ENCODE measurements around the gene SYCE3. TPM values are rescaled to one million over a fixed set of nuclear protein-coding genes. Genes with fewer than 3 reads are reported as not detected.
A peak's percentile ranks its signal among the peaks of the same experiment; 100 is the strongest.

Gene SYCE3
- total RNA-seq, 1 experiment from 2014 or later = not detected

DNA sequence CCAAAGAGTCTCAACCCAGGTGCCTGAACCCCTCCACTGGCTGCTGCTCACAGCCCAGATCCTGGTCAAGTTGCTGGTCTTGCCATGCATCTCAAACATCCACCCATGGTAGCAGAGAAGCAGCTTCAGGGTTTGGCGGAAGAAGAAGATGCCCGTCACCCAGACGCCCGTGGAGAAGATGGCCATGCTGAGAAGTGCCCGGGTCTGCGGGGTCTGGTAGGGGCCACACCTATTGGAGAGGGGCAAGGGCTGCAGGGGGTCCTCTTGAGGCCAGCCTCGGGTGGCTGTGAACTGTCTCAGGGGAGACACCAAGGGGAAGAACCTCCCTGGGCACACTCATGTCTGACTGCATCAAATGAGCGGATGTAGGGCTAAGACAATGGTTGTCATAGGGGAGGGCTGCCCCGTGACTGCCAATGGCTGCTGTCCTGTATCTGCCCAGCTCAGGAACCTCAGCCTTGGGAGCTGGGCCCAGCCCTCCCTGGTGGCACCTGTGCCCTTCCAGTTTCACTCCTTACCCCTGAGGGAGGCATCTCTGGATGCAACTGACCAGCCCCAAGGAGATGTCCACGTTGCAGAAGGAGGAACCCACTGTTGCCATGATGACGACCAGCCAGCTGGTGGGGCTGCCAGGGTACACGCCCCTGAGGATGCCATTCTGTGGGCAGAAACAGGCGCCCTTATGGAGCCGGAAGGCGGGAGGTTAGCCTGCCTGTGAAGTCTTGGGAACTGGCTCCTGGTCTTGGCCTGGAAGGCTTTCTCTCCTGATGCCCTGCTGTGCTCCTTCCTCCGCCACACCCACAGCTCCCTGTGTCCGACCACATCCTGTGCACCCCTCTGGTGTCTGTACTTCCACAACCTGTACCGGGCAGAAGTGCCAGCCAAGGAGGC is 14.3 kb upstream of the SYCE3 start:
- TF ChIP-seq, protein P1, sequence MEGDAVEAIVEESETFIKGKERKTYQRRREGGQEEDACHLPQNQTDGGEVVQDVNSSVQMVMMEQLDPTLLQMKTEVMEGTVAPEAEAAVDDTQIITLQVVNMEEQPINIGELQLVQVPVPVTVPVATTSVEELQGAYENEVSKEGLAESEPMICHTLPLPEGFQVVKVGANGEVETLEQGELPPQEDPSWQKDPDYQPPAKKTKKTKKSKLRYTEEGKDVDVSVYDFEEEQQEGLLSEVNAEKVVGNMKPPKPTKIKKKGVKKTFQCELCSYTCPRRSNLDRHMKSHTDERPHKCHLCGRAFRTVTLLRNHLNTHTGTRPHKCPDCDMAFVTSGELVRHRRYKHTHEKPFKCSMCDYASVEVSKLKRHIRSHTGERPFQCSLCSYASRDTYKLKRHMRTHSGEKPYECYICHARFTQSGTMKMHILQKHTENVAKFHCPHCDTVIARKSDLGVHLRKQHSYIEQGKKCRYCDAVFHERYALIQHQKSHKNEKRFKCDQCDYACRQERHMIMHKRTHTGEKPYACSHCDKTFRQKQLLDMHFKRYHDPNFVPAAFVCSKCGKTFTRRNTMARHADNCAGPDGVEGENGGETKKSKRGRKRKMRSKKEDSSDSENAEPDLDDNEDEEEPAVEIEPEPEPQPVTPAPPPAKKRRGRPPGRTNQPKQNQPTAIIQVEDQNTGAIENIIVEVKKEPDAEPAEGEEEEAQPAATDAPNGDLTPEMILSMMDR (IDR thresholded peaks at IDR 0.05; ENCODE audit: insufficient read depth in 1 of 2, low read depth in 1 of 2, low read length in 1 of 2, severe bottlenecking in 1 of 2, unreplicated experiment in 1 of 2) = no peak
- ChIA-PET CTCF (interaction anchor here (2.5 kb wide), 1 partner anchor 44 kb away, joined by 14 read pairs; no protein-coding TSS in a partner anchor), POLR2A (no interaction called here)
- H3K27me3 Mint-ChIP-seq (ENCODE audit: insufficient read depth, unreplicated experiment) = no peaks in the 10 kb centered on the region
- H3K4me3 ChIP-seq (ENCODE audit: low read depth, low read length) = no peak overlapping the region
- no peaks in the 10 kb centered on the region for H3K9me3 Mint-ChIP-seq (ENCODE audit: unreplicated experiment)
- H3K4me1 ChIP-seq = peaks cover 6% of the 10 kb centered on the region; the same call in 1 of the 2 replicates
- no peak for DNase-seq
- H3K4me3 Mint-ChIP-seq (ENCODE audit: unreplicated experiment) = no peak overlapping the region
- BruUV-seq (replicated peaks) = no TSS peak
- H3K27me3 ChIP-seq (replicated peaks; ENCODE audit: control insufficient read depth, insufficient read depth, low read length) = no peaks in the 10 kb centered on the region
- no peaks in the 10 kb centered on the region for H3K4me1 Mint-ChIP-seq (ENCODE audit: low read depth, unreplicated experiment)
- H3K9me3 ChIP-seq = no peaks in the 10 kb centered on the region
- intact Hi-C loops (cut with micrococcal nuclease; ENCODE audit: unreplicated experiment) = loop anchor here (1.0 kb wide), 2 partner anchors 43 to 114 kb away; no protein-coding TSS in a partner anchor
- H3K27ac Mint-ChIP-seq (ENCODE audit: unreplicated experiment) = no peak overlapping the region
- peaks cover 1% of the 10 kb centered on the region; the same call in 1 of the 2 replicates for H3K36me3 ChIP-seq (ENCODE audit: control insufficient read depth, insufficient read depth, low read length)
- no peaks in the 10 kb centered on the region for H3K36me3 Mint-ChIP-seq (ENCODE audit: insufficient read depth, unreplicated experiment)

DNA sequence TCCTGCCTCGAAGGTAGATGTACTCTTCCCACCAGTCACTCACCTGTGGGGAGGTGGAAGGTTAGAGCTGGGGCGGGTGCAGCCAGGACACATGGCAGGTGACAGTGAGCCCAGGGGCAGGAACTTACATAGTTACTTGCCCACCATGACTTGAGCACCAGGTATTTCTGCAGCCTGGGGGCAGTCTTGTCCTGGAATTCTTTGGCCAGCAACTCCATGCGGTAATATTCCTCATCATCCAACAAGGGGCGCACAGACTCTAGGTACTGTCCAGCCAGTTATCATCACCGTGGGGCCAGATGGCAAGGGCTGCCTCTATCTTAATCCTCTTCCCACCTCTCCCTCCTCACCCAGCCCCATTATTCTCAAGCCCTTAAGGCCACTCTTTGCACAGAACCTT is 13.4 kb upstream of the SYCE3 start:
- TF ChIP-seq, protein P1 (IDR thresholded peaks at IDR 0.05; ENCODE audit: insufficient read depth in 1 of 2, low read depth in 1 of 2, low read length in 1 of 2, severe bottlenecking in 1 of 2, unreplicated experiment in 1 of 2) = peak; percentile 41 to 59
- no peaks in the 10 kb centered on the region for H3K4me1 Mint-ChIP-seq (ENCODE audit: low read depth, unreplicated experiment)
- no TSS peak for BruUV-seq (replicated peaks)
- H3K27me3 ChIP-seq (replicated peaks; ENCODE audit: control insufficient read depth, insufficient read depth, low read length) = no peaks in the 10 kb centered on the region
- no peak overlapping the region for H3K27ac Mint-ChIP-seq (ENCODE audit: unreplicated experiment)
- no peaks in the 10 kb centered on the region for H3K27me3 Mint-ChIP-seq (ENCODE audit: insufficient read depth, unreplicated experiment)
- CTCF ChIA-PET = interaction anchor here (2.5 kb wide), 1 partner anchor 45 kb away, joined by 14 read pairs; no protein-coding TSS in a partner anchor
- H3K36me3 ChIP-seq (ENCODE audit: control insufficient read depth, insufficient read depth, low read length) = peaks cover 1% of the 10 kb centered on the region; the same call in 1 of the 2 replicates
- DNase-seq = peak; percentile 67 to 73
- H3K4me1 ChIP-seq = no peaks in the 10 kb centered on the region
- intact Hi-C loops (cut with micrococcal nuclease; ENCODE audit: unreplicated experiment) = loop anchor here (1.0 kb wide), 2 partner anchors 44 to 115 kb away; no protein-coding TSS in a partner anchor
- H3K36me3 Mint-ChIP-seq (ENCODE audit: insufficient read depth, unreplicated experiment) = no peaks in the 10 kb centered on the region
- POLR2A ChIA-PET = no interaction called here
- H3K9me3 ChIP-seq = no peaks in the 10 kb centered on the region
- H3K4me3 ChIP-seq (ENCODE audit: low read depth, low read length) = no peak overlapping the region
- no peak overlapping the region for H3K4me3 Mint-ChIP-seq (ENCODE audit: unreplicated experiment)
- no peaks in the 10 kb centered on the region for H3K9me3 Mint-ChIP-seq (ENCODE audit: unreplicated experiment)

DNA sequence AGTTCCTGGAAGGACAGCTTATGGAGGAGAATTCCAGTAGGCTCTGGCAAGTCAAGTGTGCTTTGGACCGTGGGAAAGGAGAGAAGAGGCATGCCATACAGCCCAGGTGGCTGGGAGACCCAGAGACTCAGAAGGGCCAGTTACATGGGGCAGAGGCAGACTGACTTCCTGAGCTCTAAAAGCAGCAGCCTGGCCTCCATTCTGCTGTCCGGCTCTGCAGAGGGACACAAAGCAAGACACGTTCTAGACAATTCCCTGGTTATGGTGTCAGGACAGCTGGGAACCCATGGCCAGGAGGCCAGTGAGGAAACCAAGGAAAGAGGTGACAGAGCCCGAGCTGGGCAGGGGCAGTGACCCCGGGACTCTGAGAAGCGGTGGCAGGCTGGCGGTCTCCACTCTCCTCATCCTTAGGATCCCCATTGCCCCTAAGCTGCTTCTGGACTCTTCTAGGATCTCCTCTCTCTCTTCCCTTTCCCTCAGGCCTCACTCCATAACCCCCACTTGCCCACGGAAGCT is 12.8 kb upstream of the SYCE3 start:
- ChIA-PET CTCF (interaction anchor here (0.9 to 2.5 kb wide), 2 partner anchors 45 to 53 kb away, joined by 4 to 14 read pairs; partner anchors contain the start of gene ARSA), POLR2A (interaction anchor here (0.6 kb wide), 1 partner anchor 68 kb away, joined by 3 read pairs; the partner anchor contains the start of gene LMF2)
- Mint-ChIP-seq H3K27ac (ENCODE audit: unreplicated experiment) (no peak overlapping the region), H3K4me3 (ENCODE audit: unreplicated experiment) (no peak overlapping the region), H3K27me3 (ENCODE audit: insufficient read depth, unreplicated experiment) (no peaks in the 10 kb centered on the region), H3K9me3 (ENCODE audit: unreplicated experiment) (no peaks in the 10 kb centered on the region), H3K36me3 (ENCODE audit: insufficient read depth, unreplicated experiment) (no peaks in the 10 kb centered on the region), H3K4me1 (ENCODE audit: low read depth, unreplicated experiment) (no peaks in the 10 kb centered on the region)
- peaks cover 1% of the 10 kb centered on the region; the same call in 1 of the 2 replicates for H3K36me3 ChIP-seq (ENCODE audit: control insufficient read depth, insufficient read depth, low read length)
- no peaks in the 10 kb centered on the region for H3K9me3 ChIP-seq
- no peaks in the 10 kb centered on the region for H3K4me1 ChIP-seq
- no peak for DNase-seq
- H3K27me3 ChIP-seq (replicated peaks; ENCODE audit: control insufficient read depth, insufficient read depth, low read length) = no peaks in the 10 kb centered on the region
- no TSS peak for BruUV-seq (replicated peaks)
- intact Hi-C loops (cut with micrococcal nuclease; ENCODE audit: unreplicated experiment) = no loop called here
- no peak overlapping the region for H3K4me3 ChIP-seq (ENCODE audit: low read depth, low read length)
- TF ChIP-seq, protein P1 (IDR thresholded peaks at IDR 0.05; ENCODE audit: insufficient read depth in 1 of 2, low read depth in 1 of 2, low read length in 1 of 2, severe bottlenecking in 1 of 2, unreplicated experiment in 1 of 2) = no peak

Measured in Caco-2 (cell line).